ENCODE measurements around the gene FETUB.
A peak's percentile ranks its signal among the peaks of the same experiment; 100 is the strongest.
"Not testable (repeated sequence)": the region's sequence is repeated elsewhere in the genome, so short reads cannot be mapped to it uniquely, and the experiment has no call there.

FETUB gene

DNA sequence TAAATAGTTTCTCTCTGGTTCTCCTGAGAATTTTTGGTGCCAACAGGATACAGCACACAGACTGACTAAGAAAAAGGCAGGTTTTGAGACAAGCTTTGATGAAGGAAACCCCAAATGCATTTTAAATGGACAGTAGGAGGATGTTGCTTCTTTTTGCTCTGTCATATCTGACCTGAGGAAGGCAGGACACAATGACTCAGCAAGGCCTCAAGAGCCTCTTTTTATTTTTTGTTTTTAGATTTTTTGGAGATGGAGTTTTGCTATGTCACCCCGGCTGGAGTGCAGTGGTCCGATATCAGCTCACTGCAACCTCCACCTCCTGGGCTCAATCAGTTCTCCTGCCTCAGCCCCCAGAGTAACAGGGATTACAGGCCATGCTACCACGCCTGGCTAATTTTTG is 60.1 kb downstream of the FETUB start:
- no peak for DNase-seq

DNA sequence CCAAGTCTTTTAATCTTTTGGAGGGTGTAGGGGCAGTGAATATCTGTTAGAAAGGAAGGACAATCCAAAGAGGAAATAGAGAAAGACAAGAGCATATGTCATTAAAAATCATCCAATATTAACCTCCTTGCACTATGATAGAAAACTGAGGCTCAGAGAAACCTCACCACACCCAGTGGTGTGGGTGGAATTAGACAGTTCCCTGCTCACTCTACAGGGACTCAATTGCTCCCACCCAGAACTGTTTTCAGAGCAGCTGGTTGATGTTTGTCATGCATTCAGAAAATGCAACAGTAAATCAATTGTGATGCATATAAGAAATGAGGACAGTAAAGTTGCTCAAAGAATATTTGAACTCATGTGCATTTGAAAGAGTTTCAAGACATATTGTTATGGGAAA is 62.3 kb downstream of the FETUB start:
- peak in 6 of 42 donors; percentile 7 to 56 (median 12) for DNase-seq
- intact Hi-C loops (cut with DNase I), result not testable (repeated sequence)

More for the DNA sequence above, 60.1 kb downstream of the FETUB start:
- intact Hi-C loops (cut with DNase I), result no loop called here

Data from head of caudate nucleus (tissue), 42 donors.